GM10248 (cell line): ENCODE results near the gene SH3BP5.

ENCODE experiments used
- CTCF ChIA-PET: fragments of 300-600 bp; sonication (Branson Sonifier 250); formaldehyde crosslinking; extraction: SDS; loops from one replicate; lab custom pipeline; 2021; ENCODE audit warnings: antibody characterized with exemption; lab: Yijun Ruan, JAX
- POLR2A ChIA-PET: fragments of 350-650 bp; sonication (Branson Sonifier 250); formaldehyde crosslinking; extraction: SDS; loops from one replicate; lab custom pipeline; 2020; ENCODE audit warnings: antibody characterized with exemption; lab: Yijun Ruan, JAX
- DNase-seq: peaks from one replicate; pipeline ENCODE4 v3.0.0; 2012; ENCODE audit errors: extremely low spot score
- TF ChIP-seq, protein P1 (sequence below): IDR thresholded peaks from 2 replicates; pipeline ENCODE4 v1.5.1; 2012; ENCODE audit warnings: mild to moderate bottlenecking, low read depth; ENCODE audit errors: extremely low read depth, missing control alignments, control extremely low read depth

The SH3BP5 gene

DNA sequence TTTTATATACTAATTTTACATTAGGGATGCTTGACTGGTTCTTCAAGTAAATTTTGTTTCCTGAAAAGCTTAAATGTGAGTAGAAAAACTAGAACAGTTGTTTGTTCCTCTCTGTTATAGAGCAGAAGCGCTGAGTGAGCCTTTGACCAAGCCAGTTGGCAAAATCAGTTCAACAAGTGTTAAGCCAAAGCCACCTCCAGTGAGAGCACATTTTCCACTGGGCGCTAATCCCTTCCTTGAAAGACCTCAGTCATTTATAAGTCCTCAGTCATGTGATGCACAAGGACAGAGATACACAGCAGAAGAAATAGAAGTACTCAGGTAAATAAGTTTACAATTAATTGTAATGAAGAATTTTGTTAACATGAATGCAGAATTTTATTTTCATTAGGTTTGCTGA lies 111.7 kb downstream of the SH3BP5 start:
- ChIA-PET POLR2A (no interaction called here), CTCF (interaction anchor here (1.0 to 2.5 kb wide), 4 partner anchors 11 to 18 kb away, joined by 3 to 9 read pairs (median 5); partner anchors contain the start of gene CAPN7)
- no peak for DNase-seq
- TF ChIP-seq, protein P1, sequence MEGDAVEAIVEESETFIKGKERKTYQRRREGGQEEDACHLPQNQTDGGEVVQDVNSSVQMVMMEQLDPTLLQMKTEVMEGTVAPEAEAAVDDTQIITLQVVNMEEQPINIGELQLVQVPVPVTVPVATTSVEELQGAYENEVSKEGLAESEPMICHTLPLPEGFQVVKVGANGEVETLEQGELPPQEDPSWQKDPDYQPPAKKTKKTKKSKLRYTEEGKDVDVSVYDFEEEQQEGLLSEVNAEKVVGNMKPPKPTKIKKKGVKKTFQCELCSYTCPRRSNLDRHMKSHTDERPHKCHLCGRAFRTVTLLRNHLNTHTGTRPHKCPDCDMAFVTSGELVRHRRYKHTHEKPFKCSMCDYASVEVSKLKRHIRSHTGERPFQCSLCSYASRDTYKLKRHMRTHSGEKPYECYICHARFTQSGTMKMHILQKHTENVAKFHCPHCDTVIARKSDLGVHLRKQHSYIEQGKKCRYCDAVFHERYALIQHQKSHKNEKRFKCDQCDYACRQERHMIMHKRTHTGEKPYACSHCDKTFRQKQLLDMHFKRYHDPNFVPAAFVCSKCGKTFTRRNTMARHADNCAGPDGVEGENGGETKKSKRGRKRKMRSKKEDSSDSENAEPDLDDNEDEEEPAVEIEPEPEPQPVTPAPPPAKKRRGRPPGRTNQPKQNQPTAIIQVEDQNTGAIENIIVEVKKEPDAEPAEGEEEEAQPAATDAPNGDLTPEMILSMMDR, result no peak

DNA sequence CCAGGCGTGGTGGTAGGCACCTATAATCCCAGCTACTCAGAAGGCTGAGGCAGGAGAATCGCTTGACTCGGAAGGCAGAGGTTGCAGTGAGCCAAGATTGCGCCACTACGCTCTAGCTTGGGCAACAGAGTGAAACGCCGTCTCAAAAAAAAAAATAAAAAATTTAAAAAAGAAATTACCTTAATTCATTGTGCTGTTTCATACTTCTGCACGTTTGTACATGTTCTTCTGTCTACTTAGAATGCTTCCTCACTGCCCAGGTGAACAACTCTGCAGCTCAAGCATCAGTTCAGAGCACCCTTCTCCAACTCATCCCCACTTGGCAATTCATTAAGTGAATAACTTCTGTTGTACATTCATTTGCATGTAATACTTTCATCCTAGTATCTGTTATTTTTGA lies 112.3 kb downstream of the SH3BP5 start:
- CTCF ChIA-PET, result interaction anchor here (1.0 to 2.0 kb wide), 4 partner anchors 10 to 17 kb away, joined by 3 to 11 read pairs (median 4); partner anchors contain the start of gene CAPN7
- no peak for DNase-seq
- TF ChIP-seq, protein P1, result no peak
- POLR2A ChIA-PET, result no interaction called here

DNA sequence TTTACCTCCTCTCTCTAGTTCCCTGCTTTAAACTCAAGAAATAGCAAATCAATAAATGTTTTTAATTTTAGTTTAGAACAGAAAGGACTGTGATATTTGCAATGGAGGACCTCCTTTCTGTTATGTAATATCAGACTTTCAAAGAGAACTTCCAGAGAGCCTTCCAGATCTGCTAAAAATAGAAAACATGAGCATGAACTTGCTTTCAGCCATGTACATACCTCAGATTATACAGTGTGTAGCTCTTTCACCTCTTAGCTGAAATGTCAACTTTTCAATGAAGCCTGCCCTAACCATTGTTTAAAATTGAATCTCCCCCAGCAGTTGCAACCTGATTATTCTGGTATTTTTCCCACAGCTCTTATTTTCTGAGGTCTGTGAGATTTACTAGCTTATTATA lies 113.7 kb downstream of the SH3BP5 start:
- DNase-seq, result no peak
- POLR2A ChIA-PET, result no interaction called here
- TF ChIP-seq, protein P1, result no peak
- CTCF ChIA-PET, result interaction anchor here (1.9 to 2.4 kb wide), 2 partner anchors 16 to 49 kb away, joined by 7 to 11 read pairs; no protein-coding TSS in a partner anchor

DNA sequence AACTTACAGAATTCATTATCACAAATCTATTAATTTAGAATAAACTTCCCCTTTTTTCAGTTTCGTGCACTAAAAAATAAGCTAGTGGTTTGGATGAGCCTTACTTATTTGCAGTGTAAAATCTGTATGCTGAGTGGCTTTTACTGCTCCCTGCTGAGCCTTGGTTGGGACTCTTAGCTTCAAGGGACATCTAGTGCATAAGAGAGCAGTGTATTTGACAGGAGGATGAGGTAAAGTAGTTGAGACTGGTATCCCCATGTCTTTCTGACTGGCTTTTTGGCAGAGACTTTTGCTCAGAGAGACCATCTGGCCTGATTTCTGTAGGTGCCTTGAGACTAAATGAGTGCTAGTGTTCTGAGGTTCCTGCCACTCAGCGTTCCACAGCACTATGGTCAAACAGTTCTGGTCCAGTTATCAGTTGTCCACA lies 114.5 kb downstream of the SH3BP5 start:
- CTCF ChIA-PET, result interaction anchor here (0.8 to 2.4 kb wide), 6 partner anchors 8 to 50 kb away, joined by 3 to 8 read pairs (median 5); partner anchors contain the start of gene CAPN7

DNA sequence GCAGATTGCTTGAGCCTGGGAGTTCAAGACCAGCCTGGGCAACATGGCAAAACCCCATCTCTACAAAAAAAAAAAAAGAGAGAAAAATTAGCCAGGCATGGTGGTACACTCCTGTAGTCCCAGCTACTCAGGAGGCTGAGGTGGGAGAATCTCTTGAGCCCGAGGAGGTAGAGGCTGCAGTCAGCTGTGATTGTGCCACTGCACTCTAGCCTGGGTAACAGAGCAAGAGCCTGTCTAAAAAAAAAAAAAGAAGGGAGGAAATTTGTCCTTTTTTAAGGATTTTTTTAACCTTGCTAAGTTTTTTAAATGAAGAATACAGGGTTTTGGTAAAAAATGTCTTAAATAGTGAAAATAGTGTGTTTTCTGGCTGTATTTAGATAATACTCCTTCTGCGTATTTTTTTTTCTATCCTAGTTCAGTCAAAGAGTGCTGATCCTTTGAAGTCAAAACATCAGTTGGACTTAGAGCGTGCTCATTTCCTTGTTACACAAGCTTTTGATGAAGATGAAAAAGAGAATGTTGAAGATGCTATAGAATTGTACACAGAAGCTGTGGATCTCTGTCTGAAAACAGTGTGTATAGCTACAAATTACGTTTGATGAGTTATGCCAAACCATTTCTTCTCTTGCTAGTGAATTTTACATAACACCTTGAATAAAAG lies 115.2 kb downstream of the SH3BP5 start:
- CTCF ChIA-PET, result interaction anchor here (0.8 to 2.4 kb wide), 6 partner anchors 9 to 50 kb away, joined by 3 to 8 read pairs (median 5); partner anchors contain the start of gene CAPN7
- TF ChIP-seq, protein P1, result no peak
- POLR2A ChIA-PET, result interaction anchor here (1.2 kb wide), 1 partner anchor 11 kb away, joined by 3 read pairs; the partner anchor contains the start of gene CAPN7
- no peak for DNase-seq

More for the DNA sequence above, 114.5 kb downstream of the SH3BP5 start:
- no peak for DNase-seq
- POLR2A ChIA-PET, result interaction anchor here (1.2 kb wide), 1 partner anchor 12 kb away, joined by 3 read pairs; the partner anchor contains the start of gene CAPN7
- TF ChIP-seq, protein P1, result no peak

DNA sequence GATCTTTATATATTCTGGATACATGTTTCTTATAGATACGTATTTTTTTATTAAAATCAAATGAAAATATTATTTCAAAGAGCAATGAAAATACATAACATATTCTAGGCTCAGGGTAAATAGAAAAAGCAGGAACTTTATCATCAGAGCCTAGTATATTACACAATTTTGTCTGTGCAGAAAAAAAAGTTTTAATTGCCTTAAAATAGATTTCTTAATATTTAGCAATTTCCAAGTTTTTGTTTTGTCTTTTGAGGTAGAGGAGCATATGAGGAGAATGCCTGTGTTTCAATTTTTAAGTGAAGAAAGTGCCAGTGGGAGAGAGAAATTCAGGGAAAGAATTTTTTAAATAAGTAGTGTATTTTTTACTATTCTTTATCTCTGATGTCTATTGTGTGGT lies 115.9 kb downstream of the SH3BP5 start:
- ChIA-PET POLR2A (no interaction called here), CTCF (interaction anchor here (1.0 to 1.8 kb wide), 3 partner anchors 8 to 14 kb away, joined by 4 to 8 read pairs (median 4); partner anchors contain the start of gene CAPN7)
- DNase-seq, result no peak
- TF ChIP-seq, protein P1, result no peak
